Parathyroid adenoma (tissue), 2 donors: ENCODE data around the gene DCAF8L1.
"Not testable (repeated sequence)": the region's sequence is repeated elsewhere in the genome, so short reads cannot be mapped to it uniquely, and the experiment has no call there.

Experiments
- H2AFZ ChIP-seq: fragments of 300-600 bp; sonication (generic); one replicate; pipeline ENCODE4 v1.7.0; 2017; ENCODE audit warnings: antibody characterized with exemption, mild to moderate bottlenecking
- H3K27ac ChIP-seq: fragments of 300-600 bp; sonication (generic); one replicate; pipeline ENCODE4 v1.7.0; 2017
- H3K27me3 ChIP-seq: fragments of 300-600 bp; sonication (generic); one replicate; pipeline ENCODE4 v1.7.0; 2017; ENCODE audit warnings: low read length; ENCODE audit not compliant: control insufficient read depth, insufficient read depth
- H3K36me3 ChIP-seq: fragments of 300-600 bp; sonication (generic); one replicate; pipeline ENCODE4 v1.7.0; 2017; ENCODE audit warnings: low read length; ENCODE audit not compliant: control insufficient read depth, insufficient read depth
- H3K4me1 ChIP-seq: fragments of 300-600 bp; sonication (generic); one replicate; pipeline ENCODE4 v1.7.0; 2017; ENCODE audit warnings: control low read depth
- H3K4me2 ChIP-seq: fragments of 300-600 bp; sonication (generic); one replicate; pipeline ENCODE4 v1.7.0; 2017; ENCODE audit warnings: low read length
- H3K4me3 ChIP-seq: fragments of 300-600 bp; sonication (generic); one replicate; pipeline ENCODE4 v1.7.0; 2017; ENCODE audit warnings: low read depth, low read length
- H3K79me2 ChIP-seq: fragments of 300-600 bp; sonication (generic); one replicate; pipeline ENCODE4 v1.7.0; 2017; ENCODE audit warnings: control low read depth
- H3K9ac ChIP-seq: fragments of 300-600 bp; sonication (generic); one replicate; pipeline ENCODE4 v1.7.0; 2017; ENCODE audit warnings: mild to moderate bottlenecking
- H3K9me3 ChIP-seq: fragments of 300-600 bp; sonication (generic); one replicate; pipeline ENCODE4 v1.7.0; 2017; ENCODE audit warnings: low read length; ENCODE audit not compliant: control insufficient read depth
- TF ChIP-seq, protein P1 (sequence below): fragments of 300-600 bp; sonication (generic); IDR thresholded peaks from one replicate; pipeline ENCODE4 v1.7.0; 2017; ENCODE audit warnings: antibody characterized with exemption, mild to moderate bottlenecking
- donor health status: primary hyperparathyroidism.

The DCAF8L1 gene

DNA sequence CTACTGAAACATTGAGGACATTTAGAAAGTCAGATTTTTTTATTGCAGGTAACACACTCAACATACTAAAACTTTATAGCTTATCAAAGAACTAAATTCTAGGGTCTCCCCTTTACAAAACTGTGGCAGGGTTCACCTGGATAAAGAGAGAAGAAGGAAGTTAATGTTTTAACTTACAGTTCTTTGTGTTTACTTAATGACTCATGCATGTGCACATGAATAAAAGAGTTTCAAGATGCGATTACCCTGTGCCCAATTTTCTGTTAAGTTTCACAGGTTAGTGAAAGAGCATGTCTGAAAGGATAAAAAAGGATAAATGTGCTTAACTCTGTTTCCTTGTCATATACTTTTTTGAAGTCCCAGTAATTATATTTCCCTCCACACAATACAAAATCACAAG lies 16.8 kb downstream of the DCAF8L1 start:
- TF ChIP-seq, protein P1, sequence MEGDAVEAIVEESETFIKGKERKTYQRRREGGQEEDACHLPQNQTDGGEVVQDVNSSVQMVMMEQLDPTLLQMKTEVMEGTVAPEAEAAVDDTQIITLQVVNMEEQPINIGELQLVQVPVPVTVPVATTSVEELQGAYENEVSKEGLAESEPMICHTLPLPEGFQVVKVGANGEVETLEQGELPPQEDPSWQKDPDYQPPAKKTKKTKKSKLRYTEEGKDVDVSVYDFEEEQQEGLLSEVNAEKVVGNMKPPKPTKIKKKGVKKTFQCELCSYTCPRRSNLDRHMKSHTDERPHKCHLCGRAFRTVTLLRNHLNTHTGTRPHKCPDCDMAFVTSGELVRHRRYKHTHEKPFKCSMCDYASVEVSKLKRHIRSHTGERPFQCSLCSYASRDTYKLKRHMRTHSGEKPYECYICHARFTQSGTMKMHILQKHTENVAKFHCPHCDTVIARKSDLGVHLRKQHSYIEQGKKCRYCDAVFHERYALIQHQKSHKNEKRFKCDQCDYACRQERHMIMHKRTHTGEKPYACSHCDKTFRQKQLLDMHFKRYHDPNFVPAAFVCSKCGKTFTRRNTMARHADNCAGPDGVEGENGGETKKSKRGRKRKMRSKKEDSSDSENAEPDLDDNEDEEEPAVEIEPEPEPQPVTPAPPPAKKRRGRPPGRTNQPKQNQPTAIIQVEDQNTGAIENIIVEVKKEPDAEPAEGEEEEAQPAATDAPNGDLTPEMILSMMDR, result no peak
- H2AFZ ChIP-seq, result no peak overlapping the region
- H3K27me3 ChIP-seq, result no peaks in the 10 kb centered on the region
- H3K4me1 ChIP-seq, result no peaks in the 10 kb centered on the region
- no peak overlapping the region for H3K27ac ChIP-seq
- no peaks in the 10 kb centered on the region for H3K79me2 ChIP-seq
- no peak overlapping the region for H3K9ac ChIP-seq
- no peak overlapping the region for H3K4me2 ChIP-seq
- no peak overlapping the region for H3K4me3 ChIP-seq
- H3K9me3 ChIP-seq, result no peaks in the 10 kb centered on the region
- H3K36me3 ChIP-seq, result no peaks in the 10 kb centered on the region

DNA sequence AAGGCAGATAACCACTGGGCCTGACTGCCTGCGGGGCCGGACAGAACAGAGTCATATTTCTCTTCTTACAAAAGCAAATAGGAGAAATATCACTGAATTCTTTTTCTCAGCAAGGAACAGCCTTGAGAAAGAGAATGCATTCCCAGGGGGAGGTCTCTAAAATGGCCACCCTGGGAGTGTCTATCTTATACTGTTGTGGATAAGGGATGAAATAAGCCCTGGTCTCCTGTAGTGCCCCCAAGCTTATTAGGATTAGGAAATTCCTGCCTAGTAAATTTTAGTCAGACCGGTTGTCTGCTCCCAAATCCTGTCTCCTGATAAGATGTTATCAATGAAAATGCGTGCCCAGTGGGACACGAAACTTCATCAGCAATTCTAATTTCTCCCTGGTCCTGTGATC lies 20.8 kb downstream of the DCAF8L1 start:
- H3K4me3 ChIP-seq, H3K4me2 ChIP-seq, H3K9me3 ChIP-seq, H2AFZ ChIP-seq, H3K79me2 ChIP-seq, H3K36me3 ChIP-seq, H3K27me3 ChIP-seq, H3K27ac ChIP-seq, H3K4me1 ChIP-seq, H3K9ac ChIP-seq: not testable (repeated sequence)

DNA sequence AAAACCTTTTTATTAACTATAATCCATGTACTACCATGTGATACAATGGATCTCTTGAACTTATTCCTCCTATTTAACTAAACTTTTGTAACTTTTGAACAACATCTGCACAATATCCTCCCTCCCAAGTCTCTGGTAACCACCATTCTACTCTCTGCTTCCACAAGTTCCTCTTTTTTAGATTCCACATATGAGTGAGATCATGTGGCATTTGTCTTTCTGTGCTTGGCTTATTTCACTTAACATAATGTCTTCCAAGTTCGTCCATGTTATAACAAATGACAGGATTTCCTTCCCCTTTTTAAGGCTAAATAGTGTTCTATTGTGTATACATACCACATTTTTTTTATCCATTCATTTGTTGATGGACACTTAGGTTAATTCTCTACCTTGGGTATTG lies 28.1 kb downstream of the DCAF8L1 start:
- no peaks in the 10 kb centered on the region for H3K4me1 ChIP-seq
- H3K79me2 ChIP-seq, result no peaks in the 10 kb centered on the region
- H3K4me2 ChIP-seq, result no peak overlapping the region
- no peak overlapping the region for H3K4me3 ChIP-seq
- H3K36me3 ChIP-seq, result no peaks in the 10 kb centered on the region
- no peak overlapping the region for H3K9ac ChIP-seq
- H3K27ac ChIP-seq, result no peak overlapping the region
- H3K9me3 ChIP-seq, result no peaks in the 10 kb centered on the region
- H2AFZ ChIP-seq, result no peak overlapping the region
- TF ChIP-seq, protein P1, result no peak
- no peaks in the 10 kb centered on the region for H3K27me3 ChIP-seq

DNA sequence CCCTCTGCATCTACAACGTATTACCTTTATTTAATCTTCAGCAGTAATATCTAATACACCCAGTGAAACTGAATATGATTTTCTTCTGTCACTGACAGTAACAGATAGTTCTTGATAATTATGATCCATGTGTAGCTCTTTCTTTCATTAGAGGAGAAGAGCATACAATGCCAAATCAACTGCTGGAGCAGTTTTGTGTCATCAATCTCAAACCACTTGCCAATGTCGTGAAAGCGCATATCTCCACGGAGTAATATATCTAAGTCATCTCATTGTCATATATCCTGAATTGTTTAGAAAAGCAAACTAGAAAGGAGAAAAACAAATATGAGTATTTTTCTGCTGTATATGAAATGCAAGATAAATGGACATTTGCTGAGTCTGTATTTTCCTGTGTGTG lies 47.9 kb downstream of the DCAF8L1 start:
- Histone ChIP-seq H3K36me3 (no peaks in the 10 kb centered on the region), H2AFZ (no peak overlapping the region), H3K27me3 (no peaks in the 10 kb centered on the region), H3K4me3 (no peak overlapping the region), H3K4me1 (no peaks in the 10 kb centered on the region), H3K9ac (no peak overlapping the region), H3K4me2 (no peak overlapping the region), H3K27ac (no peak overlapping the region), H3K9me3 (no peaks in the 10 kb centered on the region), H3K79me2 (no peaks in the 10 kb centered on the region)
- TF ChIP-seq, protein P1, result no peak
